ENCODE results near the gene B3GNT9. TPM values are rescaled to one million over a fixed set of nuclear protein-coding genes. Genes with fewer than 3 reads are reported as not detected.

Gene B3GNT9
- total RNA-seq, 1 experiment from 2014 or later: 11.5 TPM

GRCh38 chr16:67173323-67173722 lies 22.5 kb upstream of the B3GNT9 start:
- intact Hi-C loops (cut with micrococcal nuclease; ENCODE audit: unreplicated experiment) (no loop called here), in situ Hi-C loops (cut with HindIII; ENCODE audit: low pct_unique_long_range_greater_than_20kb, low sequenced_read_pairs) (no loop called here)
- Histone ChIP-seq H3K9me3 (ENCODE audit: control insufficient read depth, insufficient read depth, low read depth, low read length) (no peaks in the 10 kb centered on the region), H3K4me3 (ENCODE audit: low read depth in 2 of 2, low read length in 2 of 2) (peak overlapping the region; percentile 51 to 64), H3K27me3 (ENCODE audit: control insufficient read depth, insufficient read depth, low read length) (no peaks in the 10 kb centered on the region), H3K36me3 (ENCODE audit: control insufficient read depth, insufficient read depth, low read length) (no peaks in the 10 kb centered on the region; the same call in 1 of the 2 replicates), H3K4me1 (ENCODE audit: control insufficient read depth, insufficient read depth, low read length) (peaks cover 18% of the 10 kb centered on the region), H3K27ac (ENCODE audit: low read length) (peak overlapping the region; percentile 18)
- TF ChIP-seq SIN3A (IDR thresholded peaks at IDR 0.05; ENCODE audit: borderline replicate concordance, insufficient read depth, low read depth, low read length) (no peak), TCF7L2 (IDR thresholded peaks at IDR 0.05; ENCODE audit: low read depth, low read length) (no peak), REST (IDR thresholded peaks at IDR 0.05; ENCODE audit: insufficient read depth in 1 of 2, low read depth in 2 of 2, low read length in 1 of 2) (no peak), POLR2AphosphoS5 (IDR thresholded peaks at IDR 0.05; ENCODE audit: low read depth, low read length) (no peak), CTCF (IDR thresholded peaks at IDR 0.05) (no peak)
- no peak for ATAC-seq
- ChIA-PET CTCF (no interaction called here), POLR2A (no interaction called here)
- no peak for DNase-seq (ENCODE audit: low read depth, low spot score)
- BruUV-seq (replicated peaks): no TSS peak

- CTCF ChIA-PET: interaction anchor here (0.5 to 1.1 kb wide), 3 partner anchors 11 to 293 kb away, joined by 3 to 4 read pairs (median 3); partner anchors contain the start of genes FBXL8 and TRADD
- in situ Hi-C loops (cut with HindIII; ENCODE audit: low pct_unique_long_range_greater_than_20kb, low sequenced_read_pairs): no loop called here
Observed at GRCh38 chr16:67170949-67171649, 20.3 kb upstream of the B3GNT9 start.

More at GRCh38 chr16:67170949-67171649, 20.3 kb upstream of the B3GNT9 start:
- ATAC-seq: peak; percentile 29
- POLR2A ChIA-PET: interaction anchor here (0.7 kb wide), 1 partner anchor 11 kb away, joined by 3 read pairs; no protein-coding TSS in a partner anchor
- Histone ChIP-seq H3K4me1 (ENCODE audit: control insufficient read depth, insufficient read depth, low read length) (peaks cover 18% of the 10 kb centered on the region), H3K4me3 (ENCODE audit: low read depth in 2 of 2, low read length in 2 of 2) (peak overlapping the region; percentile 38 to 57), H3K9me3 (ENCODE audit: control insufficient read depth, insufficient read depth, low read depth, low read length) (no peaks in the 10 kb centered on the region), H3K27ac (ENCODE audit: low read length) (peak overlapping the region; percentile 92), H3K27me3 (ENCODE audit: control insufficient read depth, insufficient read depth, low read length) (no peaks in the 10 kb centered on the region), H3K36me3 (ENCODE audit: control insufficient read depth, insufficient read depth, low read length) (no peaks in the 10 kb centered on the region; the same call in 1 of the 2 replicates)
- TF ChIP-seq REST (IDR thresholded peaks at IDR 0.05; ENCODE audit: insufficient read depth in 1 of 2, low read depth in 2 of 2, low read length in 1 of 2) (no peak), TCF7L2 (IDR thresholded peaks at IDR 0.05; ENCODE audit: low read depth, low read length) (no peak), CTCF (IDR thresholded peaks at IDR 0.05) (no peak), SIN3A (IDR thresholded peaks at IDR 0.05; ENCODE audit: borderline replicate concordance, insufficient read depth, low read depth, low read length) (no peak), POLR2AphosphoS5 (IDR thresholded peaks at IDR 0.05; ENCODE audit: low read depth, low read length) (no peak)
- intact Hi-C loops (cut with micrococcal nuclease; ENCODE audit: unreplicated experiment): no loop called here
- DNase-seq (ENCODE audit: low read depth, low spot score): no peak
- BruUV-seq (replicated peaks): no TSS peak

Data from Panc1 (cell line).